Prostate gland (tissue), 2 donors: ENCODE measurements around the gene PAX4.

Source experiments
- POLR2A ChIP-seq: fragments of 450-650 bp; IDR thresholded peaks from one replicate; pipeline ENCODE4 v1.6.1; 2016; ENCODE audit warnings: antibody characterized with exemption, mild to moderate bottlenecking
- POLR2AphosphoS5 ChIP-seq: sonication (generic); formaldehyde crosslinking; IDR thresholded peaks from one replicate; pipeline ENCODE4 v1.6.1; 2017; ENCODE audit warnings: antibody characterized with exemption
- TF ChIP-seq, protein P1 (sequence below), 4 experiments: fragments of 200-600 bp in 2 of 4; fragments of 450-650 bp in 2 of 4; sonication (generic) in 2 of 4; IDR thresholded peaks; 1 replicate in 3 of 4; 2 replicates in 1 of 4; pipeline ENCODE4 v1.5.1; 2016 to 2019; ENCODE audit warnings: antibody characterized with exemption in 4 of 4, mild to moderate bottlenecking in 2 of 4, moderate library complexity in 2 of 4

DNA sequence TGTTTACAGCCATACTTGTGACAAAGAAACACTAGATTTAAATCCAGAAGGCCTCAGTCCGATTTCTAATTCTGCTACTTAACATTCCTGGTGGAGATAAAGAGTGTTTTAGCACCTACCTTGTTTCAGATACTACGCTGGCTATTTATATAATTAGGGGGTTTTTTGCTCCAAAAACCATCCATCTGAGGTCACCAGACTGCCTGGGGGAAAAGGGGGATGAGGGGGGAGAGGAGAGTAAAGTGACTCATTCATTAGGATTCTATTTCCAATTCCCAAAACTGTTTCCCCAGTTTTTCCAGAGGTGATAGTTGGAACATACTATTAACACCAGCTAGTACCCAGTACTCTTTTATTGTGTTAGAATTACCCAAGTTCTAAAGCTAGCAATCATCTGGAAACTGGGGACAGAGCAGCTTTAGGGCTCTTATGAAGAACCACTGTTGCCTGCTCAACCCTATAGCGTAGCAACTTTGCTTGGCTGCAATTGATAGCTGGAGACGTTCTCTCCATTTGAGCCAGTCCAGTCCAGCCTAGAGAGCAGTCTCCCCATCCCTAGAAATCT is 39.1 kb downstream of the PAX4 start:
- TF ChIP-seq, protein P1, sequence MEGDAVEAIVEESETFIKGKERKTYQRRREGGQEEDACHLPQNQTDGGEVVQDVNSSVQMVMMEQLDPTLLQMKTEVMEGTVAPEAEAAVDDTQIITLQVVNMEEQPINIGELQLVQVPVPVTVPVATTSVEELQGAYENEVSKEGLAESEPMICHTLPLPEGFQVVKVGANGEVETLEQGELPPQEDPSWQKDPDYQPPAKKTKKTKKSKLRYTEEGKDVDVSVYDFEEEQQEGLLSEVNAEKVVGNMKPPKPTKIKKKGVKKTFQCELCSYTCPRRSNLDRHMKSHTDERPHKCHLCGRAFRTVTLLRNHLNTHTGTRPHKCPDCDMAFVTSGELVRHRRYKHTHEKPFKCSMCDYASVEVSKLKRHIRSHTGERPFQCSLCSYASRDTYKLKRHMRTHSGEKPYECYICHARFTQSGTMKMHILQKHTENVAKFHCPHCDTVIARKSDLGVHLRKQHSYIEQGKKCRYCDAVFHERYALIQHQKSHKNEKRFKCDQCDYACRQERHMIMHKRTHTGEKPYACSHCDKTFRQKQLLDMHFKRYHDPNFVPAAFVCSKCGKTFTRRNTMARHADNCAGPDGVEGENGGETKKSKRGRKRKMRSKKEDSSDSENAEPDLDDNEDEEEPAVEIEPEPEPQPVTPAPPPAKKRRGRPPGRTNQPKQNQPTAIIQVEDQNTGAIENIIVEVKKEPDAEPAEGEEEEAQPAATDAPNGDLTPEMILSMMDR (IDR thresholded peaks at IDR 0.05), result no peak
- TF ChIP-seq POLR2A, result no peak
- no peak for TF ChIP-seq POLR2AphosphoS5
